Left kidney (tissue), 2 donors: ENCODE measurements around the gene ZFAND3. TPM values are rescaled to one million over a fixed set of nuclear protein-coding genes. Genes with fewer than 3 reads are reported as not detected.
A peak's percentile ranks its signal among the peaks of the same experiment; 100 is the strongest.
"Not testable (repeated sequence)": the region's sequence is repeated elsewhere in the genome, so short reads cannot be mapped to it uniquely, and the experiment has no call there.

Experiments
- DNase-seq: peaks from one replicate; pipeline ENCODE4 v3.0.0-alpha.2; 2013
- polyA plus RNA-seq: library from polyadenylated mRNA; unstranded; fragments of 120-200 nt; gene quantifications from one replicate; pipeline ENCODE4 v1.2.1, GENCODE V29; 2013; ENCODE audit not compliant: insufficient read length

ZFAND3 gene
- polyA plus RNA-seq, 1 donor: 150 TPM

DNA sequence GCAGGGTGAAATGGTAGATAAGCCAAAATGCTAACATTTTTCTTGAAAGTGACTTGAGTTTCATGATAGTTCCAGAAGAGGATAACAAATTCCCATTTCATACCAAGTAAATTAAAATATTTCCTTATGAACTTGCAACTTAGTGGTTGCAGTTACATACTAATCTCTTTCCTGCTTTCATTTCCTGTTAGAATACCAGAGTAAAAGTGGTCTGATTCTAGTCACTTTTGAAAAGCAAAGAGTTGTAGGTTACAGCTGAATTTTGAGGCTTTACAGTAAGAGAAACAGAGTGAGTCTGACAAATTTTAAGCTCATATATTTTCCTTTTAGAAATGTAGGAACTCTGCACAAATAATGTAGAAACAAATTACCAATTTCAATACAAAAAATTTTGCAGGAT lies 117.4 kb downstream of the ZFAND3 start:
- DNase-seq: no peak

DNA sequence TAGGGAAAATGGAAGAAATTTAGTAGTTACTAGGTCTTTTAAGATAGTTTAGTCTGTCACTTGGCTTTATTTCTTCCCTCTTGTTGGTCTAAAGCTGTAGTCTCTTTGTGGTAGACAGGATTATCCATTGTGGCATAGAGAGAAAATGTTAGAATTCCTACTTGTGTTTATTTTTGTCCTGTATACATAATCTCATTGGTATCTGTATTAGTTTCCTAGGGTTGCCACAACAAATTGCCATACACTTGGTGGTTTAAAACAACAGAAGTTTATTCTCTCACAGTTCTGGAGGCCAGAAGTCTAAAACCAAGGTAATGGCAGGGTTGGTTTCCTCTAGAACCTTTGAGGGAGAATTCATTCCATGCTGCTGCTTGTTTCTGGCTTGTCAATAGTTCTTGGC lies 119.4 kb downstream of the ZFAND3 start:
- DNase-seq: no peak

DNA sequence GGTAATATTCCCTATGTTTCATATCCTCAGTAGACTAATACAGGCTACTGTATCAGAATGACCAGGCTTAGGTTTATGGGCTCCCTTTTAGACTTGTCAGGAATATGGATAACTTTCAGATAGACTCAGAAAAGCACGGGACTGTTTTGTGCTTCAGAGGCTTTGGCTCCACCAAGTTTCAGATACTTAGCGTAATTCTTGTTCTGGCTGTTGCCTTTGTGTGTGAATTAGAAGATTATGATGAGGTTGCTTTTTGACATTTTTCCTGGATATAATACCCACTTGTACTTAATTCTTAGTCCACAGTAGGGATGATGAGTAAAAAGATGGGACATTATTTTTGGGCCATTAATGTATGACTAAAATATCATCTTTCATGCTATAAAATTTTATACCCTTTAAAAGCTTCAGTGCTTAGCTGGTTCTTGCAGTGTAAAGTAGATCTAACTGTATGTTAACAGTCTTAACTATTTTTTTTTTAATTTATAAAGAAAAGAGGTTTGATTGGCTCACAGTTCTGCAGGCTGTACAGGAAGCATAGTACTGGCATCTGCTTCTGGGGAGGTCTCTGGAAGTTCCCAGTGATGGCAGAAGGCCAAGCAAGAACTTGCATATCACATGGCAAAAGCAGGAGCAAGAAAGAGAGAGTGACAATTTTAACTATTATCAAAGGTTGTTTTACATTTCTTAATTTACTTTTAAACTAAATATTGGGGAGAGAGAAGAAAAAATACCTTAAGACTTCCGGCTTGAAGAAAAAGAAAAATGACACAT lies 120.7 kb downstream of the ZFAND3 start:
- no peak for DNase-seq

DNA sequence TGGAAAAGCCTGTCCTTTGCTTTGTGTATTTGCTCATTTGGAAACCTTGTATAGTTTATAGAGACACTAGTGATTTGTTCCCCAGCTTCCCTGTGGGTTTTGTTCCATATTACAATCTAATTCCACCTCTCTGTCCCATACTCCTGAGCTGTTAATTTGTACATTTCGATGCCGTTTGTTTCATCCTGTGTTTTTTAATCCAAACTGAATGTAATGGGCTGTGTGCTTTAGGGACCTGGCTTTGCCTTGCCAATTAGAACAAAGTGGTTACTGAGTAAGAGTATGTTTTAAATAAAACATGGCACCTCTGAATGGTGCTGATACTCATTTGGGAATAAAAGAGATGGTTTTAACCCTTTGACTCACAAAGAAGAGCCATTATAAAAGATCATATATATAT lies 122.3 kb downstream of the ZFAND3 start:
- no peak for DNase-seq

DNA sequence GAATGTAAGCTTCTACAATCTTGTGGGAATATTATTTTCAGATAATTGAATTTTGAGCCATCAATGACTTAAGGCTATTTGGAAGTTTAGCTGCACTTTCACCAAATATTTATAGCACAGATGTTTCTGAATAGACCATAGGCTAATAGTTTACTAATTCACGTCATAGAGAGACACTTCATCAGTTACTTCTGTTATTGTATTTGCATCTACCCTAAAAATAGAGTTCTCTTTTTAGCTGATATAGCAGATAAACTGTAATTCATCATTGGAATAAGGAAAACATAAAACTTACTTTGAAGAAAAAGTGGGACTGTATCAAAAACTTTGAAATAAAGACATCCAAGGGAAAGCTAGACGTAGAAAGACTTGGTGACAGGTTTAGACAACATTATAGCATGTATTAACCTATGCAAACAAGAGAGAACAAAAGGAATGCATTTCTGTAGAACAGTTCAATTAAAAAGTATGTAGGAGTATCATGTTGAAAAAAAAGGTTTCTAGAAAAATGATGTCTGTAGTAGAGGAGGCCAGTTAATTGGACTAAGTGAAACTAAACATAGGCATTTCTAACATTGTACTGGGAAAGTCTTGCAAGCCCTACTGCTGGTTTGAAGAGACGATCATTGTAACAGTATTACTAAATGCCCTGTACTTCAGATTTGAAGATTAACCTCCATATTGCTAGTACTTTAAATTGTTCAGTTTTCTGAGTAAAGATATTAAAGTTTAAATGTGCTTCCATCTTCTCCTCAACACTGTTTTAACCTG lies 123.3 kb downstream of the ZFAND3 start:
- DNase-seq: no peak

DNA sequence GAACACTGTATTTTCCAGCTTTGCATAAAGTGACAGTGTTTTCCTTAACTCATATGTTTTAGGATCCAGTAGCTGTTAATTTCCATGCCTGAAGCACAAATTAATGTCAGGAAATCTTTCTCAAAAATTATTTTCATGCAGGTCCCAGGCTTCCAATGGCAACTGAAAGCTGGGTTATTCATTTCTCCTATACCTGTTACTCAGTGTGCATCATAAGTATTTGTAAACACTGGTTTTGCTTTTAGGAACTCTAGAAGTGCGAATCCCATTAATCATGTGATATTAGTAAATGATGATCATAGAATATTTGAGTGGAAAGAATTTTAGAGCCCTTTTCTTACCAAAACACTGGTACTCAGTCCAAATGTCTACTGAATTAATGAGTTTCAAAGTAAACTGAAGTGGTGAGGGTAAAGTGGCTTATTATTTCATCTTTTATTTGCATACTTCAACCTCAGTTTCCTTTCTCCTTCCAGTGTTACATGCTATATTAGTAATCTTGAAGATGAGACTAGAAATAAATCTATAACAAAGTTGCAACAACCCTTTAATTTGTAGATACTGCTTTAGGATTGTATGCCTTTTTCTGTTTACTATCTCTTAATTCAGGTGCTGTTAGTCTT lies 124.0 kb downstream of the ZFAND3 start:
- DNase-seq: no peak

DNA sequence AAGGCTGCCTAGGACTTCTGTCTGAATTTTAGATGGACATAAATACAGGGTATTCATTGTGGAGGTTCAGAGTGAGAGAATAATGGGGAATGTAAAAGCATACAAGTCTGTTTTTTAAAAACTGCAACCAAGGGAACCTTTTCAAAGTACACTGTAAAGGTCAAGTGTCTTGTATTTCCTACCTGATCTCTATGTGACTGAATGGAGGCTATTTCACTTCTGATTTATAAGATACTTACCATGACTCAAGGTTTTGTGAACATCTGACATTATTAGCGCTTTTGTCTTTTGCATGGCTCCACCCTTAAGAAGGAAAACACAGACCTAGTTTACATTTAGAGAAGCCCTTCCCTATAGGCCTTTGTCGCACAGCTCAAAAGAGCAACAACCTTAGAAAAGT lies 126.5 kb downstream of the ZFAND3 start:
- no peak for DNase-seq

DNA sequence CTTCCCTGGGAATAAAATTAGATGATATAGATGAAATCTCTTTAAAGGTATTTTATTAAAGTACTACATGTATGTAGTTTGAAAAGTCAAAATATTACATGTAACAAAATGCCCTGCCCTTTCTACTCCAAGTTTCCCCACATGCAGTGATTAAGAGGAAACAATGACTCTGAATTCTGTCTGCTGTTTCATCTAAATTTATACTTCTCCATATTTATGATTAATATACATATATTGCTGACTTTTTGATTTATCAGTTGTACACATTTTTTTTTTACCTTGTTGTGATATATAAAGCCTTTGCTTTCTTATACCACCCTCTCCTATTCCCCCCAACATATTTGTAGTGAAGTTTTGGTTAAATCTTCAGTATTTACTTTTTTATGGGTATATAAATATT lies 127.9 kb downstream of the ZFAND3 start:
- DNase-seq: no peak

DNA sequence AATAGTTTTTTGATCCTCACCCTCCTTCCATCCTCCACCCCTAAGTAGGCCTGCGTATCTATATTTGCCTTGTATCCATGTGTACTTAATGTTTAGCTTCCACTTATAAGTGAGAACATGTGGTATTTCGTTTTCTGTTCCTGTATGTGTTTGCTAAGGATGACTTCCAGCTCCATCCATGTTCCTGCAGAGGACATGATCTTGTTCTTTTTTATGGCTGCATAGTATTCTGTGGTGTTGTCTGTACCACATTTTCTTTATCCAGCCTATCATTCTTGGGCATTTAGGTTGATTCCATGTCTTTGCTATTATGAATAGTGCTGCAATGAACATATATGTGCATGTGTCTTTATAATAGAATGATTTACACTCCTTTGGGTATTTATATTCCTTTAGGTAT lies 129.1 kb downstream of the ZFAND3 start:
- not testable (repeated sequence) for DNase-seq

DNA sequence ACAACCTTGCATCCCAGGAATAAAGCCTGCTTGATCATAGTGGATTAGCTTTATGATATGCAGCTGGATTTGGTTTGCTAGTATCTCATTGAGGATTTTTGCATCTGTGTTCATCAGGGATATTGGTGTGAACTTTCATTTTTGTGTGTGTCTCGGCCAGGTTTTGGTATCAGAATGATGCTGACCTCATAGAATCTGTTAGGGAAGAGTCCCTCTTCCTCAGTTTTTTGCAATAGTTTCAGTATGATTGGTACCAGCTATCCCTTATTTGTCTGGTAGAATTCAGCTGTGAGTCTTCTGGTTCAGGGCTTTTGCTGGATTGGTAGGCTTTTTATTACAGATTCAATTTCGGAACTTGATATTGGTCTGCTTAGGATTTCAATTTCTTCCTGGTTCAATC lies 132.5 kb downstream of the ZFAND3 start:
- no peak for DNase-seq

DNA sequence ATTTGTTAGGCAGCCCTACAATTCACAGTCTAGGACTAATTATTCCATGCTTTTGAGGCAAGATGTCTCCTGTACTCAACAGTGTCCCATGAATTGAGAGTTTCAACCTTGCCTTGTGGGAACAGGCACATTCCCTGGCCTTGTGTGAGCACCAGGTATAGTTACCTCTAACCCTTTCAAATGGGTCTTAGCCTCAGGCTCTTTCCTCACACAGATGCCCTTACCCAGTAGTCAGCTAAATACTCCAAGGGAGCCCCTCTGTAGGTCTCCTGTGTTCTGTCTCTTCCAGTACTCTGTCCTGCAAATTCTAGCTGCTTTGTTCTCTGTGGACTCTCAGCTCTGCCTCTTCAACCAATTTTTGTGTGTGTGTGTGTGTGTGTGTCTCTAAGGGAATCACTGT lies 135.3 kb downstream of the ZFAND3 start:
- DNase-seq: no peak

DNA sequence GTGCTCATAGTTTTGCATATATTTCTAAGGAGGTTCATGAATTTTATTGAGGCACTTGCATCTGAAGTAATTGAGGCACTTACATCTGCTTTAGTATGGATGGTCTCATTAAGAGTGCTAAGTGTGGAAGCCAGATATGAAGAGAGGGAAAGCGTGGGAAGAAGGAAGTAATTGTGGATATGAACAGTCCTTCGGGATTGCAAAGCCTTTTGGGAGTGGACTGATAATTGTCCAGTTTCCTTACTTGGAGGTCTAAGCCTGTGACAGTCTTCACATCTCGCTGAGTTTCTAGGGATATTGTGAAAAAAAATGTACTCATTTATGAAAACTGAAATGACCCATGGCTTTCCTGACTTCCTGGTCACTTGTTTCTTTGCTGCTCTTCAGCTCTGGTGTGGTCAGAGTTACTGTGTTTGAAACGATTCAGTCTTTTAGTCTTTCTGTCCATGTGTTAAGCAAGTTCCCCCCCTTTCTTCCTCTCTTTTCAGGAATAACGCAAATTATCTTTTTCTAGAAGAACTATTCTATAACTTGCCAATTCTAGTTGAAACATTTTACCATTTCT lies 137.3 kb downstream of the ZFAND3 start:
- DNase-seq: no peak

DNA sequence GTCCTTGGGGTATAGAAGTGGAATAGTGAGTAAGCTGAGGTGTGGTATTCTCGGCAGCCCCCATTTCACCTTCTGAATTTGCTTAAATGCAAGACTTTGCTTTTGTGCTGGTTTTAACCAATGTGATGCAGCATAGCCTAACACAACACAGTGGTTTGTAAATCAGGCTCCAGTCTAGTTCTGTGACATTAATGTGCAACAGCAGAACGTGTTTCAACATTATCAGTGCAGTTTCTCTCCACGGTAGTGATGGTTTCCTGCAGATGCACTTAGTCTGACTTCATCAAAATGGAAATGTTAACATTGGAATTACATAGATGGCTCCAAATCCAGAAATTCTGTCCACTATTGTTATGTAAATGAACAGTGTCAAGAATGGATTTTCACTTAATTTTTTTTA lies 139.5 kb downstream of the ZFAND3 start:
- DNase-seq: no peak

DNA sequence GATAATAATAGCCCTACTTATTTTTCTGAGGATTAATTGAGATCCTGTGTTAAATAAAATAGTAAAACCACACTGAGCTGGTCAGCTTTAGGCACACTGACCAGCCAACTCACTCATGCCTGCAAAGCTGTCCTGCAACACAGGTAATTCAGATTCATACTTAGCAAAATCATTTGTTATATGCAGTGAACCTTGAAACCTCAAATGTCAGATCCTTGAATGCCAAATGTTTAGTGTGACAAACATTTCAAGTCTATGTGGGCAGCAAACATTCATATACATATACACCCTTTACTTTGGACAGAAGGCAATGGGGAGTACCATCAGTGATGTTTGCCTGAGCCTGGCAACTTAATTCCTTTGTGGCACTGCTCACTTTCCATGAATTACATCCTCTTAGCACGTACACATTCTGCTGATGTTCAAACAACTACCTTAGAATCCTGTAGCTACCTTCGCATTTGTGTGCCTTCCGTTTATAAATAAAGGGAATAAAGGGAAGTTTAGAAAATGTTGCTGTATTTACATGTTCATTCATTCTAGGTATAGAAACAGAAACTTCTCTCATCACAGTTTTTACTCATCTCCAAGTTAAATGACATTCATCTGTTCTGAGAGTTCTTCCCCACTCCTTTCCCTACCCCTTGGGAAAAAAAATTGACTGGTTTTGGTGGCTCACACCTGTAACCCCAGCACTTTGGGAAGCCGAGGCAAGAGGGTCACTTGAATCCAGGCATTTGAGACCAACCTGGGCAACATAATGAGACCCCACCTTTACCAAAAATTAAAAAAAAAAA lies 140.8 kb downstream of the ZFAND3 start:
- no peak for DNase-seq

DNA sequence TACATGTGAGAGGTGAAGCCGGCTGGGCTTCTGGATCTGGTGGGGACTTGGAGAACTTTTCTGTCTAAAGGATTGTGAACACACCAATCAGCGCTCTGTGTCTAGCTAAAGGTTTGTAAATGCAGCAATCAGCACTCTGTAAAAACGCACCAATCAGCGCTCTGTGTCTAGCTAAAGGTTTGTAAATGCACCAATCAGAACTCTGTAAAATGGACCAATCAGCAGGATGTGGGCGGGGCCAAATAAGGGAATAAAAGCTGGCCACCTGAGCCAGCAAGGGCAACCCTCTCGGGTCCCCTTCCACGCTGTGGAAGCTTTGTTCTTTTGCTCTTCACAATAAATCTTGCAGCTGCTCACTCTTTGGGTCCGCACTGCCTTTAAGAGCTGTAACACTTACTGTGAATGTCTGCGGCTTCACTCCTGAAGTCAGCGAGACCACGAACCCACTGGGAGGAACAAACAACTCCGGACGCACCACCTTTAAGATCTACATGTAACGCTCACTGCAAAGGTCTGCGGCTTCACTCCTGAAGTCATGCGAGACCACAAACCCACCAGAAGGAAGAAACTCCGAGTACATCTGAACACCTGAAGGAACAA lies 143.1 kb downstream of the ZFAND3 start:
- DNase-seq: not testable (repeated sequence)

DNA sequence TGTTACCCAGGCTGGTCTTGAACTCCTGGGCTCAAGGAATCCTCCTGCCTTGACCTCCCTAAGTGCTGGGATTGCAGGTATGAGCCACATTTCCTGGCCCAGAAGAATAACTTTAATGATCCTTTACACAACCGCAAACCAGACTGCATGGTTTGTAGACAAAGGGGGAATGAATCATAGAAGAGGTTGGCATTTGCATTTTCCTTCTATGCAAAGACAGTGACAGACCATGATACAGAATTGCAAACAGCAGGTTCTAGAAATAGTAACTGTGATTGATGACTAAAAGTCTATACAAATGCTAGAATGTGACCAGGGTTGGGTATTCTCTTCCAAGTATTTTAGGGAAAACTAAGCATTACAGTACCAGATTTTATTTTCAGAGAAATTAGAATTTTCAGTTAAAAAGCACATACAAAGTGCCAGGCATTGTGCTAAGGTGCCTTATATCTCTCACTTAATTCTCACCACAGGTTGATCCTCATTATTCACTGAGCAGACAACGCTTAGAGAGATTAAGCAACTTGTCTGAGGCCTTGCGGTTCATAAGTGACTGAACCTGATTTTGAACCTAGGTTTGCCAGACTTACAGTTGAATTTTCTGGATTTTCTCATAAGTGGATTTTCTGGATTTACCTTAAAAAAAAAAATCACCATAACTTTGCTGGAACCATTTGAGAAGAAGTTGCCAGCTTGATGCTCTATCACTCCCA lies 146.6 kb downstream of the ZFAND3 start:
- DNase-seq: no peak

DNA sequence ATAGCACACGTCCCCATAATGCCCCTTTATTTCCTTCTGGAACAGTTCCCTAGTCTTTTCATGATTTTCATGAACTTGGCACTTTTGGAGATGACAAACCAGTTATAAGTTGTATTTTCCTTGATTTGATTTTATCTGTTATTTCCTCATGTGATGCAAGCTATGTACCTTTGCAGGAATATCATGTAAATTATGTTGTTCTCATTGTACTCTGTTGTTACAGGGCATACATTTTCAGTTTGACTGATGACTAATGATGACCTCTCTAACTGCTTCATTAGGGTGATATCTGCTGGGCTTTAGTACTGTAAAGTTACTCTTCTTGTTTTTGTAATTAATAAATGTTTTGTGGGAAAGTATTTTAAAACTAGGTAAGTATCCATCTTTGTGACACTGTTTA lies 147.3 kb downstream of the ZFAND3 start:
- DNase-seq: no peak

DNA sequence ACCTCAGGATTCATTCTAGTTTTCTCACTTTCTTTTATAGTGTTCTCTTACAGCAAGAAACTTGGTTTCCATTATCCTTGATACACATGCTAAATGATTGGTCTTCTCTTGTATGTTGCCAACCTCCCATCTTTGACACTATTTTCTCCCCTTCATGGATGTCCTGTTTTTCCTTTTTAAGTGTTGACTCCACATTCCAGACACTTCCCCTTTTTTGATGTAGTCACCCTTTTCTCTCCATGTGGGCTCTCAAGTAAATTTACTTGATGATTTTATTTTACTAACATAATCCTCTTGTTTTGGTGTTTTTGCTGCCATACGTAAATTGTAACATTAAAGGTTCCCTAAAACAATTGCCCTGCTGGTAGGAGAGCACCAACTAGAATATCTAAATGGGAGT lies 148.1 kb downstream of the ZFAND3 start:
- DNase-seq: no peak

DNA sequence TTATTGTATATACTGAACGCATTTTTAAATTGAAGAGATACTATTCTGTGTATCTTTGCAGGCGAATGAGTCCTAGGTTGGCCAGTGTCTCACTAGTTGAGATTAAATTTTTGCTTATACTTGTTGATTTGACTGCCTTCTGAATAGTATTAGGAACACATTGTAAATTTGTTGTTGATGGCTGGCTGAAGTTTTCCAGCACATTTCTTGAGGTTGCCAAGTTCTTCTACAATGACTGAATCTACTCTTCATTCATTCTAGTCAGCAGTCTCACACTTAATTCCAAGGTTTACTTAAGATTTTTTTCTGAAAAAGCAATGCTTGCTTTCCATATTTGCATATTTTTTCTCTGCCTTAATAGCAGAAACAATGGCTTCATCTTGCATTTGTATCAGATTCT lies 151.7 kb downstream of the ZFAND3 start:
- DNase-seq: no peak

DNA sequence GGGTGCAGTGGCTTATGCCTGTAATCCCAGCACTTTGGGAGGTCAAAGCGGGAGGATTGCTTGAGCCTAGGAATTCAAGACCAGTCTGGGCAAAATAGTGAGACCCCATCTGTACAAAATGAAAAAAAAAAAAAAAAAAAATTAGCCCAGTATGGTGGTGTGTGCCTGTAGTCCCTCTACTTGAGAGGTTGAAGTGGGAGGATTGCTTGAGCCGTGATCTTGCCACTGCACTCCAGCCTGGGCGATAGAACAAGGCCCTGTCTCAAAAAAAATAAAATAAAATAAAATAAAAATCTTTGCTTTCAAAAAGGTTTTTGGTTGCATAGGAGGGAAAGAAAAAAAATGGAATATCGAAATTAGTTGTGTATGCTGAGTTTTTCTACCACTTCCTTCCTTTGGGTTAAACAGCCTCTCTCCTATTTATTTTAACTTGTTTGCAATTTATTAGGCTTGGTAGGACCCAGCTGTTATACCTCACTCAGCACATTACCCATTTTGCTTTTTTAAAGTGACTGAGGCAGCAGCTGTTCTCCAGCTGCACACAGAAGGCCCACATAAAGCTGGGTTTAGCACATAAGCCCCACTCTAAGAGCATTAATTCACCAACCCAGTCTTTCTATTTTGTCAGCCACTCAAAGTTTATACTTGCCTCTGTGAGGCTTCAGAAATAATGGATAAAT lies 152.3 kb downstream of the ZFAND3 start:
- DNase-seq: peak; percentile 60
